HG03025 (cell line): ENCODE measurements around the gene DNHD1.

Source experiments
- ATAC-seq: cut with Tn5 transposase; IDR thresholded peaks from one replicate; pipeline ENCODE4 v1.9.1; 2021; ENCODE audit warnings: mild to moderate bottlenecking, moderate library complexity; ENCODE audit not compliant: unreplicated experiment, low FRiP score

The DNHD1 gene

DNA sequence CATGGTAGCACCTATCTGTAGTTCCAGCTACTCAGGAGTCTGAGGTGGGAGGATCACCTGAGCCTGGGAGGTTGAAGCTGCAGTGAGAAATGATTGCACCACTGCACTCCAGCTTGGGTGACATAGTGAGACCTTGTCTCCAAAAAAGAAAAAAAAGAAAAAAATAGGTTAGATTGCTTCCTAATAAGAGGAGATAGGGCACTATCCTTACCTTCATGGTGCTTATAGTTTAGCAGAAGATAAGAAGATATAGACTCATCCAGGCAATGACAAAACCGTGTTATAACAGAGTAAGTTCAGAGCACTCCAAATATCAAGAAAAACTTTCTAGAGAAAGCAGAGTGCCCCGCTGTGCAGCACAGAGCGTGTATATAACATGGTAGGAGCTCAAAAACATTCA is 64.2 kb downstream of the DNHD1 start:
- ATAC-seq: no peak

DNA sequence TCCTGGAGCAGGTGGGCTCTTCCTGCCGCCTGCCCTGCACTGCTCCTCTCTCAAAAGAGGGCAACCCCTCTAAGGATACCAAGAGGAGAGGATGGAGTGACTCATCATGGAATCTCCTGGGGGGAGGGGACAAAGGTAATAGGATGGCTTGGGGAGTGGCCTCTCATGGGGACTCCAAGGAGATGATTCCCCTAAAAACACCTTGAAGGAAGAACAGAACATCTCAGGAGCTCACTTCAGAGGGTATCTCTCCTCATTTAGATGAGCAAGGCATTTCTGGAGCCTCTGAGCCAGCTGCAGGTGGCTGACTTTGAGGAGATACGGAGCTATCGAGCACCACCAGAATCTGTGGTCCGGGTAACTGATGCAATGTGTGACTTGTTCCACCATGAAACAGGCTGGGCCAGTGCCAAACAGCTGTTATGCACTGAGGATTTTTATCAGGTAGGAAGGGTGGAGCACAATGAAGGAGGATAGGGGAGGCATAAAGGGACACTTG is 66.1 kb downstream of the DNHD1 start:
- ATAC-seq: no peak

DNA sequence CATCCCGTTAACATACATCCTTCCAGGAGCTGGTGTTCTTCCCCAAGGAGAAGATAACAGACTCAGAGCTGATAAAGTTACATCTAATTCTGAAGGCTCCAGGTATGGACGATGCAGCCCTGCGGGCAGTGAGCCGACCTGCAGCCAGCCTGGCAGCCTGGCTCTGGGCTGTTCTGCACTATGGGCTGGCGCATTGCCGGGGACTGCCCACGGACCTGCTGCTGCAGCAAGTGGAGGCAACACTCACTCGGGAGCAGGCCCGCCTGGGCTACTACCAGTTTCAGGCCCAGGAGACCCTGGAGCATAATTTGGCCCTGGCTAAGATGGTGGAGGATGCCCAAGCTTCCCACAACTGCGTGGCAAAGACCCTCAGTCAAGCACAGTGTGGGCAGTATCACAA is 66.6 kb downstream of the DNHD1 start:
- no peak for ATAC-seq

DNA sequence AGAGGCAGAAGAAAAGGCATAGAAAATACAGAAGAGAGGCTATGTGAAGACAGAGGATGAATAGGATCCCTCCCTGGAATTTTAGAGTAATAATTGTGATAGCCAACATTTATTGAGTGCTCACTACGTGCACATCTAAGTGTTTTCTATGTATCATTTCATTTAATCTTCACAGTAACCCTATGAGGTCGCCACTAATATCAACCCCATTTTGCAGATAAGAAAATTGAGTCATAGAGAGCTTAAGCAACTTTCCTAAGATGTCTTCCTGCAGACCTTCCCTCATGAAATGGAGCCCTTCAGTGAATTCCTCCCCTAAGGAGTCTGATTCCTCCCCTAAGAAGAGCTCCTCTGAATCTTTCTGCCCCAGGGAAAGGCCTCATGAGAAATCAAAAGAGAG is 68.2 kb downstream of the DNHD1 start:
- no peak for ATAC-seq

DNA sequence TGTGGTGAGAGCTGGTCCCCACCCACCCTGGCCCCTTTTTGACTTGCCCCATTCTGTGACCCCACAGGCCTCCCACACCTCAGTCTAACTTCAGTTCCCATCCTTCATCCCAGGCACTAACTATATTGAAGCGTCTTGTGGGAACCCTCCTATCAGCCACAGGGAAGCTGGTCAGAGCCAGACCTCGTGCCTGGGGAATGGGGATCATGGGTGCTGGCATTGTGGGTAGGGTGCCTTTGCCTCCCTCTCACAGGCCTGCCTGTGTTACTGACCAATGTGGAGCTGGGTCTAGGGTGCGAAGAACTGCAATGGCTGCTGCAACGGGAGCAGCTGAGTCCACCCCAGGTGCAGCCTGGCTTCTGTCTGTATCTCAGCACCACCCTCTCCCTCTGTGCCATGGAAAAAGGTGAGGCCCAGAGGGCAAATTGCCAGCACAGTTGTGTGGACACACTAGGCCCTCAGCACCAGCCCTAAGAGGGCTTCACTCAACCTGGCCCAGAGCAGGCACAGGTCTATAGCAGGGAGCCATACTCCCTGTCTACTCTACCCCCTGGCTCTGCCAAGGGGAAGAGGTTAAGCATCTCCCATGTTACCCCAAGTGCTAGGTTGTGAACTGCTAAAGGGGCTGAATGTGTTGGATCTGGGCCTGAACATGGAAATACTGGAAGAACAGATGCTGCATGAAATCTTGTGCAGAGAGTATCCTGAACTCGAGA is 69.1 kb downstream of the DNHD1 start:
- ATAC-seq: no peak

DNA sequence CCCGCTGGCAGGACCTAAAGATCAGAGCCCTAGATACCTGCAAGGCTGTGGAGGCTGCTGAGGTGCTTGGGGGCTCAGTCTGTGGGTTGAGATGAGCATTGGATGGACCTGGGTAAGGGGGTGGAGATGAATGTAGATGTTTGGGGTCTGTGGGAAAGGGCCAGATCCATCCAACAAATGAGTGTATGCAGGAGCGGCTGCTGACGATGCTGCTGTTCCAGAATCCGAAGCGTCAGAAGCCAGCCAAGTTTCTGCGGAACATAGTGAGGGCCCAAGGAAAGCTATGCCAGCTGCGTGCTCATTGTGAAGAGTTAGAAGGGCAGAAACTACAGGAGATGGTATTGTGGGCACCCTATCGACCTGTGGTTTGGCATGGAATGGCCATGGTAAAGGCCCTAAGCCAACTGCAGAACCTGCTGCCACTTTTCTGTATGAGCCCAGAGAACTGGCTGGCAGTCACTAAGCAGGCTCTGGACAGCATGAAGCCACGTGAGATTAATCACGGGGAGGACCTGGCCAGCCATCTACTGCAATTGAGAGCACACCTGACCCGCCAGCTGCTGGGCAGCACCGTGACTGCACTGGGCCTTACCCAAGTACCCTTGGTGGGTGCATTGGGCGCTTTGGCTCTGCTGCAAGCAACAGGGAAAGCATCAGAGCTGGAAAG is 69.8 kb downstream of the DNHD1 start:
- no peak for ATAC-seq

DNA sequence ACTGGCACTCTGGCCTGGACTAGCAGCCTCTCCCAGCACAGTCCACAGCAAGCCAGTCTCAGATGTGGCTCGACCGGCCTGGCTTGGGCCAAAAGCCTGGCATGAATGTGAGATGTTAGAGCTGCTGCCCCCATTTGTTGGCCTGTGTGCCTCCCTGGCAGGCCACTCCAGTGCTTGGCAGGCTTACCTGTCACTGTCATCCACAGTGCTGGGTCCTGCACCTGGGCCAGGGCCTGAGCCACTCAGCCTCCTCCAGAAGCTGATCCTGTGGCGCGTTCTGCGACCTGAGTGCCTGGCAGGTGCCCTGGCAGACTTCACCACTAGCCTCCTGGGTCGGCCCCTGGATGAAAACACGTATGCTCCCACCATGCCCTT is 70.3 kb downstream of the DNHD1 start:
- ATAC-seq: no peak

DNA sequence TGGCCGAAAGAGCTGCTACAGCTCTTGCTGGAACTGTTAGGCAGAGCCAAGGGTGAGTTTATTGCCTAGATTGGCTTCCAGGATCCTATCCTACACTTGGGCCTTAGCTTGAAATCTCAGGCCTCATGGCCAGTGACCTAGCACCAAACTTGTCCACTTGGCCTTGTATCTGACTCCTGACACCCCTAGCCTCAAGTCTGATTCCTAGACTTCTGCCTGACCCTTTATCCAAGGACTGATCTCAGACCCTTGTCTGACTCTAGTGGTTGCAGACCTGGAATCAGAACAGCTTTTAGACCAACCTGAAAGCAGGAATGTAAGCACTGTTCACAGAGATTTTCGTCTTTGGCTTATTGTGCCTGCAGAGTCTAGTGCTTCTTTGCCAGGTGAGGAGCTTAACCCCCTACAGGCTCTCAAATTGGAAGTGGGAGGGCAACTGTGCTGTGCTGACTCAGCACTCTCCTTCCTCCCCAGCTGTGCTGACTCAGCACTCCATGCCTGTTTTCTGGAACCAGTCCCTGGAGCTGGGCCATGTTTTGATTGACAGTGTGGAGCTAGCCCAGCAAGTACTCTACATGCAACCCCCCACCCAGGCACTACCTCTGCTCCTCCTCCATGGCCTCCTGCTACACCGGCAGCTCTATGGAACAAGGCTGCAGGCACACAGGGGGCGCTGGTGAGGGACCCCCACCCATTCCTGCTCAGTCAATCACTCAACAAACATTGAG is 71.3 kb downstream of the DNHD1 start:
- no peak for ATAC-seq

DNA sequence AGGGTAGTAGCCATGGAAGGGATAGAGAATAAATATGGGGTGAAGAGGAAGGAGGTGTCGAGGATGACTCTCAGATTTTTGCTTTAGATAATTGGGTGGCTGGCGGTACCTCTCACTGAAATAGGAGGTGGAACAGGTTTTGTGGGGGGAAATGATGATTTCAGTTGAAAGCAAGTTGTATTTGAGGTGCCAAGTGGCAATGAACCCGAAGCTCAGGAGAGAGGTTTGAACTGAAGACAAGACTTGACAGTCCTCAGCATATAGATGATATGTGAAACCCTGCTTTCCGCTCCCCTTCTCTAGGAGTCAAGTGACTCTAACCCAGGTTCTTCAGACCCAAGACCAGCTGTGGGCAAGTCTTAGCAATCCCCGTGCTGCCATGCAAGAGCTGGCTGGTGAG is 72.6 kb downstream of the DNHD1 start:
- no peak for ATAC-seq

DNA sequence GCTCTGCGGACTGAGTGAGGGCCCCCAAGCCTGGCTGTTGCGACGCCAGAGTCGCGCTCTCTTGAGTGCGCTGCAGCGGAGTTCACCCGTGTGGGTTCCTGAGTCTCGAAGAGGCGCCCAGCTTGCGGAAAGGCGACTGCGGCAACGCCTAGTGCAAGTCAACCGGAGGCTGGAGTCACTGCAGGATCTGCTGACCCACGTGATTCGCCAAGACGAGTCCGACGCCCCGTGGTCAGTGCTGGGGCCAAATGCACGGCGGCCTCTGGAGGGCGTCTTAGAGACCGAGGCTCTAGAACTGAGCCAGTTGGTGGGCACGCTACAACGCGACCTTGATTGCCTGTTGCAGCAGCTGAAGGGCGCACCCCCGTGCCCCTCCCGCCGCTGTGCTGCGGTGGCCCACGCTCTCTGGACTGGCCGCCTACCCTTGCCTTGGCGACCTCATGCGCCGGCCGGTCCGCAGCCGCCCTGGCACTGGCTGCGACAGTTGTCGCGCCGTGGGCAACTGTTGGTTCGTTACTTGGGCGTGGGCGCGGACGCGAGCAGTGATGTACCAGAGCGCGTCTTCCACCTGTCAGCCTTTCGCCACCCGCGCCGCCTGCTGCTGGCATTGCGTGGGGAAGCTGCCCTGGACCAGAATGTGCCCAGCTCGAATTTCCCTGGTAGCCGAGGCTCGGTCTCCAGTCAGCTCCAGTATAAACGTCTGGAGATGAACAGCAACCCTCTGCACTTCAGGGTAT is 73.8 kb downstream of the DNHD1 start:
- ATAC-seq: no peak

DNA sequence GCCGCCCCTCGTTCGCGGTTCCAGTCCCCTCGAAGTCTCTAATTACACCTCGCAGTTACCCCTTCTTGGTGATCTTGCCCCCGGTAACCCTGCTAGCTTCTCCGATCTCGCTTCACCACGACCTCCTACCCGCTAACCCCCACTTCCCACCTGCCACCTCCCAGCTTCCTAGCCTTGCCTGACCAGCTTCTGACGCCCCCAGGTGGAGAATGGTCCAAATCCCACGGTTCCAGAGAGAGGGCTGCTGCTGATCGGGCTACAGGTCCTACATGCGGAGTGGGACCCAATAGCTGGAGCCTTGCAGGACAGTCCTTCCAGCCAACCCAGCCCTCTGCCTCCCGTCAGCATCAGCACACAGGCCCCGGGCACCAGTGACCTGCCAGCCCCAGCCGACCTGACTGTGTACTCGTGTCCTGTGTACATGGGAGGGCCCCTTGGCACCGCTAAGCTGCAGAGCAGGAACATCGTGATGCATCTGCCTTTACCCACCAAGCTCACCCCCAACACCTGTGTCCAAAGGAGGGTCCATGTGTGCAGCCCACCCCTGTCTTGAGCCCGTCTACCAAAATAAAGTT is 74.4 kb downstream of the DNHD1 start:
- ATAC-seq: no peak

DNA sequence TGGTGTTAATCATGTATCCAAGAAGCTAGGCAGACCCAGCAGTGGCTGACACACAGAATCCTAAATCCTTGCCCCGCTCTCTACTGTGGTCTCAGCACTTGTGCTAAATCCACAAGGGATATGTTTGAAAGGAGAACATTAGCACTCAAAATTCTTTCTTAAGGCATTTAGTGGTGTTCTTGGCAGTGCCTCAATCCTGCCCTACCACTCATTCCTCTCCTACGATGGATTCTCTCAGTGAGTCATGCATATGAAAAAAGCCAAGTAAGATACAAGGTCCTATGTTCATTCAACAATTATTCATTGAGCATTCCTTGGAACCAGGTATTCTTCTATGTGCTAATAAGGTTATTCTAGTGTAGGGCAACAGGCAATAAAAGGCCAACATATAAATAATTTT is 75.1 kb downstream of the DNHD1 start:
- no peak for ATAC-seq

DNA sequence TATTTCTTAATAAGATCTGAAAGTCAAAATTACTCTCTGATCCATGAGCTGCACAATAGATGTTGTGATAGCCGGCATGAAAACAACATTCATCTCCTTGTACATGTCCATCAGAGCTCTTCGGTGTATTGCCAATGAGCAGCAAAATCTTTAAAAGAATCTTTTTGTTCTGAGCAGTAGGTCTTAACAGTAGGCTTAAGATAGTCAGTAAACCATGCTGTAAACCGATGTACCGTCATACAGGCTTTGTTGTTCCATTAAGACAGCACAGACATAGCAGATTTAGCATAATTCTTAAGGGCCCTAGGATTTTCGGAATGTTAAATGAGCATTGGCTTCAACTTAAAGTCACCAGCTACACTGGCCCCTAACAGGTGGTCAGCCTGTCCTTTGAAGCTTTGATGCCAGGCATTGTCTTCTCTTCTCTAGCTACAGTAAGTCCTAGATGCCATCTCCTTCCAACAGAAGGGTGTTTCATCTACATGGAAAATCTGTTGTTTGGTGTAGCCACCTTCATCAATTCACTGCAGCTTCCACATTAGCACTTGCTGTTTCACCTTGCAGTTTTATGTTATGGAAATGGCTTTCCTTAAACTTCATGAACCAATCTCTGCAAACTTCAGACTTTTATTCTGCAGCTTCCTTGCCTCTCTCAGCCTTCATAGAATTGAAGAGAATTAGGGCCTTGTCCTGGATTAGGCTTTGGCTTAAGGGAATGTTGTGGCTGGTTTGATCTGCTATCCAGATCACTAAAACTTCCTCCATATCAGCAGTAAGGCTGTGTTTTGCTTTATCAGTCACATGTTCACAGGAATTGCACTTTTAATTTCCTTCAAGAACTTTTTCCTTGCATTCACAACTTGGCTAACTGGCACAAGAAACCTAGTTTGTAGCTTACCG is 78.0 kb downstream of the DNHD1 start:
- ATAC-seq: no peak

DNA sequence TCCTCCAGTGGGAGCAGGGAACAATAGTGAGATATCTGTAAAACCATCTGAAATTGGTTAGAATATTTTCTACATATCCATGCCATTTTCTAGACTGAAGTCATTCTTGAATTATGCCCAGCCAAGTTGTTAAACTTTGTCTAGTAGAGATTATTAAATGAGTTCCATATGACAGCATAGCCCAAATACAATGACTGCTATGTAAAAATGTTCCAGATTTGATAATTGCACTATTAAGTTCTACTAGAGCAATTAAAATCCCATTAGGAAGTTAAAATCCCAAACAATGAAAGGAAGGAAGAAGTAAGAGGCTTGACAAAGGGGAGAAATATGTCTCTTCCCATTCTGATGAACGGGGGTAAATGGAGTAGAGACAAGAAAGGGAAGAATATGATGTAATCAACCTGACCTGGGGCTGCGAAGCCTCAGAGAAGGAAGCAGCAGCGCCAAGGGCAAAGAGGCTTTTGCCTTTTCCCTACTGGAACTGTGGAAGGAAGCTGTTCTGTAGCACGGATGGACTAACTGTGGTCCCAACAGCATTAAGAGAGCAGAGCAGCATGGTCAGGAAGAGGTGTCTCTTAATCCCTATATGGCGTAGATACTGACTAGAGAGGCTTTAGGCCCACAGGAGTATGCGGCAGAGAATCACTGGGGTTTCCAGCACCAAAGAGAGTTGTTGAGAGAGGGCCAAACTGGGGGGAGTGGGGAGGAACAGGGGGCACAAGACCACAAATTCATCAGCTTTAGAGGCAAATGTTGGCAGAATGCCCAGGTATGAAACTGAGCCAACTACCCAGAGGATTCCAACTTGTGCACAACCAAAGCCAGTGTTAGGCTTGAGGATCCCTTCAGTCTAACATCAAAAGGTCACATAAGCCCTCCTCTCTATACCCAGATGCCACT is 79.6 kb downstream of the DNHD1 start:
- no peak for ATAC-seq

DNA sequence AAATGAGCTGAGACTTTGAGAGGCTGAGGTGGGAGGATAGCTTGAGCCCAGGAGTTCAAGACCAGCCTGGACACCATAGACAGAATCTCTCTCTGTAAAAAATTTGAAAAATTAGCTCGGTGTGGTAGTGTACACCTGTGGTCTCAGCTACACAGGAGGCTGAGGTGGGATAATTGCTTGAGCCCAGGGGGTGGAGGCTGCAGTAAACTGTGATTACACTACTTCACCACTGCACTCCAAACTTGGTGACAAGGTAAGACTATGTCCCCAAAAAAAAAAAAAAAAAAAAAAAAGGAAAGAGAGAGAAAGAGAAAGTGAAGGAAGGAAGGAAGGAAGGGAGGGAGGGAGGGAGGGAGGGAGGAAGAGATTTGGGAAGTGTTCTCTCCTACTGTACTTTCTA is 81.1 kb downstream of the DNHD1 start:
- ATAC-seq: no peak

DNA sequence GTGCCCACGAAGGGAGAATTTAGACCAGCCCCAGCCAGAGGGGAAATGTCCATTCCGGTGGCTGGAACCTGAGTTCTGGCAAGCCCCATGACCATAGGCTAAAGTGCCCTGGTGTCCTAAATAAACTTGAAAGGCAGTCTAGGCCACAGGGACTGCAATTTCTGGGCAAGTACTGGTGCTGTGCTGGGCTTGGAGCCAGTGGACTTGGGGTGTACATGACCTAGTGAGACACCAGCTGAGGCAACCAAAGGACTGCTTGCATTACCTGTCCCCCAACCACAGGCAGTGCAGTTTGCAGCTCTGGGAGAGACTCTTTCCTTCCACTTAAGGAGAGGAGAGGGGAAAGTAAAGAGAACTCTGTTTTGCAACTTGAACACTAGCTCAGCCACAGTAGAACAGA is 82.6 kb downstream of the DNHD1 start:
- ATAC-seq: no peak

DNA sequence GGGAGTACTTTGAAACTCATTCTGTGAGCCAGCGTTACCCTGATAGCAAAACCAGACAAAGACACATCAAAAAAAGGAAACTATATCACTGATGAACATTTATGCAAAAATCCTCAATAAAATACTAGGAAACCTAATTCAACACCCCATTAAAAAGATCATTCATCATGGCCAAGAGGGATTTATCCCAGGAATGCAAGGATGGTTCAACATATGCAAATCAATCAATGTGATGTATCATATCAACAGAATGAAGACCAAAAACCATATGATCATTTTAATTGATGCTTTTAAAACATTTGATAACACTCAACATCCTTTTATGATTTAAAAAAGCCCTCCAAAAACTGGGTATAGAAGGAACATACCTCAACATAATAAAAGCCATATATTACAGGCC is 86.5 kb downstream of the DNHD1 start:
- no peak for ATAC-seq

DNA sequence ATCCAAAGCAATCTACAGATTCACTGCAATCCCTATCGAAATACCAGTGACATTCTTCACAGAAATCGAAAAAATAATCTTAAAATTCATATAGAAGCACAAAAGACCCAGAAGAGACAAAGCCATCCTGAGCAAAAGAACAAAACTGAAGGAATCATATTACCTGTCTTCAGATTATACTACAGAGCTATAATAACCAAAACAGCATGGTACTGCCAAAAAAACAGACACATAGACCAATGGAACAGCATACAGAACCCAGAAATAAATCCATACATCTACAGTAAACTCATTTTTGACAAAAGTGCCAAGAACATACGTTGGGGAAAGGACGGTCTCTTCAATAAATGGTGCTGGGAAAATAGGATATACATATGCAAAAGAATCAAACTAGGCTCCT is 87.4 kb downstream of the DNHD1 start:
- no peak for ATAC-seq
